Right lobe of liver (tissue), 6 donors: Measurements from ENCODE around the gene CKS2. TPM values are rescaled to one million over a fixed set of nuclear protein-coding genes. Genes with fewer than 3 reads are reported as not detected.
"Not testable (repeated sequence)": the region's sequence is repeated elsewhere in the genome, so short reads cannot be mapped to it uniquely, and the experiment has no call there.

Experiments
- ATAC-seq, 4 donors: fragments of 200-7000 bp; cut with Tn5 transposase; one replicate each; pipeline ENCODE4 v1.9.1; 2020; ENCODE audit warnings: mild to moderate bottlenecking in 4 of 4, moderate library complexity in 4 of 4
- DNase-seq, 3 donors: peaks; one replicate each; pipeline ENCODE4 v3.0.0-alpha.2; 2020
- H3K27ac ChIP-seq, 3 donors: fragments of 200-600 bp; one replicate each; pipeline ENCODE4 v1.8.0; 2022
- H3K27me3 ChIP-seq, 2 donors: fragments of 200-600 bp; one replicate each; pipeline ENCODE4 v1.8.0; 2022
- H3K36me3 ChIP-seq, 4 donors: fragments of 200-600 bp; sonication (generic) in 1 of 4; one replicate each; pipeline versions ENCODE4 v1.5.1 to v1.8.0; 2017 to 2022; ENCODE audit warnings: control low read depth in 1 of 4
- H3K4me1 ChIP-seq, 4 donors: fragments of 200-600 bp; sonication (generic) in 1 of 4; one replicate each; pipeline versions ENCODE4 v1.5.1 to v1.8.0; 2017 to 2022; ENCODE audit warnings: control low read depth in 1 of 4
- H3K4me3 ChIP-seq, 3 donors: fragments of 200-600 bp; one replicate each; pipeline ENCODE4 v1.8.0; 2022
- H3K9me3 ChIP-seq, 4 donors: fragments of 200-600 bp; sonication (generic) in 1 of 4; one replicate each; pipeline versions ENCODE4 v1.5.1 to v1.8.0; 2017 to 2022; ENCODE audit warnings: control low read depth in 1 of 4
- CTCF ChIP-seq, 4 donors: fragments of 200-600 bp in 3 of 4; fragments of 450-650 bp in 1 of 4; IDR thresholded peaks; one replicate each; pipeline versions ENCODE4 v1.5.1 to v1.8.0; 2016 to 2022; ENCODE audit warnings: antibody characterized with exemption in 4 of 4, mild to moderate bottlenecking in 2 of 4
- POLR2A ChIP-seq: fragments of 450-650 bp; IDR thresholded peaks from one replicate; pipeline ENCODE4 v1.6.1; 2017; ENCODE audit warnings: antibody characterized with exemption, mild to moderate bottlenecking
- WGBS: methylation state at CpG from one replicate; pipeline ENCODE4 v1.1.6; 2018; ENCODE audit warnings: low coverage, low lambda C conversion rate; ENCODE audit not compliant: insufficient coverage; ENCODE audit errors: missing lambda C conversion rate; 5-methylcytosine and 5-hydroxymethylcytosine counted together
- intact Hi-C, 2 donors: fragments of 100-400 bp; cut with DNase I; formaldehyde crosslinking; loops; one replicate each; pipeline versions ENCODE4 v1.11.2 to v1.14.1; 2022
- long read RNA-seq: library from polyadenylated mRNA; unstranded; transcript quantifications from one replicate; pipeline ENCODE4 v2.0.0, GENCODE V29; 2019
- total RNA-seq, 6 experiments: library from RNA; depleted of rRNA in 2 of 6; stranded (reverse); fragments of >200 nt in 2 of 6; fragmentation: NEBNext Ultra II Directional in 3 of 6; extraction: Animal tissue kit (Norgen Biotek cat#: 25700) in 3 of 6; gene quantifications; one replicate each; pipeline versions ENCODE4 v1.1.0 to v1.2.4, GENCODE V29; 2016 to 2023
- donor health status: DM: no; HTN: yes; CAD: no.
- donor health status: DM: no; HTN: no; CAD: no.
- donor health status: DM: no; HTN: no; CAD: no.
- donor health status: DM: no; HTN: yes; CAD: no.
- donor health status: DM: no; HTN: yes; CAD: no.

CKS2 gene
- total RNA-seq, result 10 to 100 TPM in 3 of 6 experiments, 1 to 10 TPM in 3; 4.4 to 27.2 (median 9.1) TPM
- long read RNA-seq, partial matches to known transcripts, result 0 of 4 reads
- long read RNA-seq, other reads (novel, unspliced or antisense), result 0 of 4 reads

DNA sequence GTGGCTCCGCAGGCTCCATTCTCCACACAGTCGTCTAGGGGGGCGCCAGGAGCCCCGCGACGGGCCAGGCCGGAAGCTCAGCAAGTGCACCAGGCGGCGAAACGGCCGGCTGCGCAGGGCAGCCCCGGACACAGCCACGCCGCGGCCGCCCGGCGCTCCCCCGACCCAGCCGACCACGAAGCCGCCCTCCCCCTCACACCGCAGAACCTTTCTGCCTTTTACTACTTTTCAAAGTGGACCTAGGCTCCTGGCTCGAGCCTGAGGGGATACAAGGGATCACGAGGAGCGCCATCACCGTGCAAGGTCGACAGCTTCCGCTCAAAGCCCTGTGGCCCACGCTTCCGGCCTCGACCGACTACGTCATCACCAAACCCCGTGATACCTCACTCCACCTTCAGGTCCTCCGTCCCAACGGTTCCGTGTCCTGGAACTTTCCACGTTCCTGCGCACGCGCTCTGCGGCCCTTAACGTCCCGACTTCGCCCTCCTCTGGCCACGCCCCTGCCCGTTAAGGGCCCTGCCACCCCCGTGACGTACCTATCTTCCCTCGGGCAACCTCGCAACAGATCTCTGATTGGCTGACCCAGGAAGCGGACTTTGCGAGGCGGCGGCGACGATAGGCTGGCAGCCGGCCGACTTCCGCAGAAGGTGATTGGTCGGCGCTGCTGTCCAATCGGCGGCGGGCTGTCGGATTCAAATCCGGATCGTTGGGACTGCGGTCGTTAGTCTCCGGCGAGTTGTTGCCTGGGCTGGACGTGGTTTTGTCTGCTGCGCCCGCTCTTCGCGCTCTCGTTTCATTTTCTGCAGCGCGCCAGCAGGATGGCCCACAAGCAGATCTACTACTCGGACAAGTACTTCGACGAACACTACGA lies at the start of gene CKS2:
Gene CKS2 (plus strand): TSS at position 721 of the 871 bp plus-strand sequence. CDS start 98 bp downstream, at position 819.
- DNase-seq (peak; percentile 100), ATAC-seq (peak; percentile 90 to 95 (median 94))
- intact Hi-C loops, result no loop called here
- no peak for TF ChIP-seq CTCF (IDR thresholded peaks at IDR 0.05)
- TF ChIP-seq POLR2A, result peak; percentile 96
- H3K4me1 ChIP-seq, result peaks cover 0 to 27% (median 1%) of the 10 kb centered on the region in 4 donors
- peak within 1 kb of the TSS; percentile 69 to 81 (median 76) for H3K4me3 ChIP-seq
- no peaks in the 10 kb centered on the region for H3K36me3 ChIP-seq
- H3K27me3 ChIP-seq, result no peaks in the 10 kb centered on the region
- H3K9me3 ChIP-seq, result no peaks in the 10 kb centered on the region
- H3K27ac ChIP-seq, result peak within 1 kb of the TSS; percentile 98 to 100 (median 99)
- under 1% methylated on average over 51 of the region's 86 CpGs for WGBS

DNA sequence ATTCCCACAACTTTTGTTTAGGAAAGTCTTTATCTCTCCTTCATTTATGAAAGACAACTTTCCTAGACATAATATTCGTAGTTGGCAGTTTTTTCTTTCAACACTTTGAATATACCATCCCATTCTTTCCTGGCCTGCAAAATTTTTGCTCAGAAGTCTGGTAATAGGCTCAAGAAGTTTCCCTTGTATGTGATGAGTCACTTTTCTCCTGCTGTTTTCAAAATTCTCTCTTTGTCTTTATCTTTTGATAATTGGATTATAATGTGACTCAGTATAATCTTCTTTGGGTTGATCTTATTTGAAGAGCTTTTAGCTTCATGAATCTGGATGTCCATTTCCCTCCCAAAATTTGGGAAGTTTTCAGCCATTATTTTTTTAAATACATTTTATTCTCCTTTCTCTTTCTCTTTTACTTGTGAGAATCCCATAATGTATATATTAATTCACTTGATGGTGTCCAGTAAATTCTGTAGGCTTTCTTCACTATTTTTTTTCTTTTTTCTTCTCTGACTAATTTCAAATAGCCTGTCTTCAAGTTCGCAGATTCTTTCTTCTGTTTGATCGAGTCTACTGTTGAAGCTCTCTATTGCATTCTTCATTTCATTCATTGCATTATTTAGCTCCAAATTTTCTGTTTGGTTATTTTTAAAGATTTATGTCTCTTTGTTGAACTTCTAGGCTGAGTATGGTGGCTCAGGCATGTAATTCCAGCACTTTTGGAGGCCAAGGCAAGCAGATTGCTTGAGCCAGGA lies 37.3 kb upstream of the CKS2 start:
- intact Hi-C loops, result no loop called here
- Histone ChIP-seq H3K27ac (no peak overlapping the region), H3K27me3 (no peaks in the 10 kb centered on the region), H3K9me3 (no peaks in the 10 kb centered on the region), H3K4me1 (no peaks in the 10 kb centered on the region), H3K36me3 (no peaks in the 10 kb centered on the region), H3K4me3 (no peak overlapping the region)
- 80% methylated on average over 3 of the region's 3 CpGs for WGBS
- ATAC-seq (no peak), DNase-seq (no peak)
- TF ChIP-seq CTCF (IDR thresholded peaks at IDR 0.05) (no peak), POLR2A (no peak)

- TF ChIP-seq CTCF (IDR thresholded peaks at IDR 0.05), result no peak
- no peak for TF ChIP-seq POLR2A
- 59% methylated on average over 5 of the region's 5 CpGs for WGBS
- H3K27me3 ChIP-seq, result no peaks in the 10 kb centered on the region
- DNase-seq, result no peak
- no peaks in the 10 kb centered on the region for H3K4me1 ChIP-seq
- H3K36me3 ChIP-seq, result no peaks in the 10 kb centered on the region
- intact Hi-C loops, result no loop called here
- no peak overlapping the region for H3K27ac ChIP-seq
- ATAC-seq, result no peak
- H3K9me3 ChIP-seq, result no peaks in the 10 kb centered on the region
- no peak overlapping the region for H3K4me3 ChIP-seq
Measured at GRCh38 chr9:89274838-89275237, 36.2 kb upstream of the CKS2 start.

DNA sequence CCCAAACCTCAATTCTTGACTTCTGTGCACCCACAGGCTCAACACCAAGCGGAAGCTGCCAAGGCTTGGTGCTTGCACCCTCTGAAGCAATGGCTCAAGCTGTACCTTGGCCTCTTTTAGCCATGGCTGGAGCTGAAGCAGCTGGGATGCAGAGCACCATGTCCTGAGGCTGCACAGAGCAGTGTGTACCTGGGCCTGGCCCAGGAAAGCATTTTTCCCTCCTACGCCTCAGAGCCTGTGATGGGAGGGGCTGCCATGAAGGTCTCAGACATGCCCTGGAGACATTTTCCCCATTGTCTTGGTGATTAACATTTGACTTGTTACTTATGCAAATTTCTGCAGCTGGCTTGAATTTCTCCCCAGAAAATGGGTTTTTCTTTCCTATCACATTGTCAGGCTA lies 35.0 kb upstream of the CKS2 start:
- H3K4me3 ChIP-seq, DNase-seq, ATAC-seq, H3K4me1 ChIP-seq, H3K36me3 ChIP-seq, H3K27ac ChIP-seq, H3K9me3 ChIP-seq, intact Hi-C loops, H3K27me3 ChIP-seq: not testable (repeated sequence)
- 75% methylated on average over 1 of the region's 2 CpGs for WGBS

GRCh38 chr9:89277043-89277442 lies 34.0 kb upstream of the CKS2 start:
- H3K36me3 ChIP-seq, result no peaks in the 10 kb centered on the region
- WGBS, result 100% methylated on average over 1 of the region's 2 CpGs
- ATAC-seq (no peak), DNase-seq (no peak)
- intact Hi-C loops, result no loop called here
- H3K27me3 ChIP-seq, result no peaks in the 10 kb centered on the region
- no peak overlapping the region for H3K4me3 ChIP-seq
- TF ChIP-seq CTCF (IDR thresholded peaks at IDR 0.05) (no peak), POLR2A (no peak)
- H3K9me3 ChIP-seq, result no peaks in the 10 kb centered on the region
- no peaks in the 10 kb centered on the region for H3K4me1 ChIP-seq
- no peak overlapping the region for H3K27ac ChIP-seq
